CD4-positive, alpha-beta T cell (primary cell): ENCODE measurements around the gene POLL. TPM values are rescaled to one million over a fixed set of nuclear protein-coding genes. Genes with fewer than 3 reads are reported as not detected.

Experiments used
- ATAC-seq: fragments of 200-7000 bp; cut with Tn5 transposase; one replicate; pipeline ENCODE4 v1.10.0; 2022; ENCODE audit warnings: mild to moderate bottlenecking; ENCODE audit not compliant: poor library complexity
- CTCF ChIA-PET: fragments of 350-600 bp; sonication (Branson Sonifier 250); formaldehyde crosslinking; loops from one replicate; lab custom pipeline; 2021; ENCODE audit warnings: antibody characterized with exemption, inconsistent platforms; lab: Charles Lee
- POLR2A ChIA-PET: fragments of 350-600 bp; sonication (Branson Sonifier 250); formaldehyde crosslinking; loops from one replicate; lab custom pipeline; 2021; ENCODE audit warnings: antibody characterized with exemption, inconsistent platforms; lab: Charles Lee
- DNase-seq, 14 experiments: peaks; one replicate each; pipeline ENCODE4 v3.0.0-alpha.2; 2013 to 2020; ENCODE audit warnings: mixed read lengths in 2 of 14
- H3K27ac ChIP-seq, 2 donors: one replicate each; pipeline versions ENCODE4 v1.5.1 to v1.7.0; 2013; ENCODE audit warnings: low read length in 2 of 2, low read depth in 1 of 2, mild to moderate bottlenecking in 1 of 2
- H3K27me3 ChIP-seq, 2 experiments: 1 replicate in 1 of 2; 2 replicates in 1 of 2; pipeline versions ENCODE4 v1.6.1 to v1.7.0; 2013; ENCODE audit warnings: low read length in 2 of 2, control low read depth in 1 of 2, mild to moderate bottlenecking in 1 of 2, moderate library complexity in 1 of 2; ENCODE audit not compliant: insufficient read depth in 2 of 2, control insufficient read depth in 1 of 2
- H3K36me3 ChIP-seq: one replicate; pipeline ENCODE4 v1.6.1; 2013; ENCODE audit warnings: low read length, control low read depth; ENCODE audit not compliant: insufficient read depth
- H3K4me1 ChIP-seq: one replicate; pipeline ENCODE4 v1.6.1; 2013; ENCODE audit warnings: low read length, control low read depth; ENCODE audit not compliant: insufficient read depth
- H3K4me3 ChIP-seq: one replicate; pipeline ENCODE4 v1.5.1; 2013; ENCODE audit warnings: mild to moderate bottlenecking, low read length, moderate library complexity
- H3K9me3 ChIP-seq, 2 experiments: 1 replicate in 1 of 2; 2 replicates in 1 of 2; pipeline versions ENCODE4 v1.6.1 to v1.7.0; 2013; ENCODE audit warnings: low read length in 2 of 2, mild to moderate bottlenecking in 2 of 2, control low read depth in 1 of 2, moderate library complexity in 1 of 2; ENCODE audit not compliant: control insufficient read depth in 1 of 2, insufficient read depth in 1 of 2
- H3K27ac Mint-ChIP-seq: one replicate; pipeline ENCODE4 v1.8.0; 2020; ENCODE audit warnings: mixed read lengths
- H3K27me3 Mint-ChIP-seq: one replicate; pipeline ENCODE4 v1.8.0; 2021; ENCODE audit warnings: mixed read lengths
- H3K36me3 Mint-ChIP-seq: one replicate; pipeline ENCODE4 v1.8.0; 2021; ENCODE audit warnings: low read depth, mixed read lengths
- H3K4me1 Mint-ChIP-seq: one replicate; pipeline ENCODE4 v1.8.0; 2021; ENCODE audit warnings: low read depth, mixed read lengths
- H3K4me3 Mint-ChIP-seq: one replicate; pipeline ENCODE4 v1.8.0; 2020; ENCODE audit warnings: mild to moderate bottlenecking, mixed read lengths
- H3K9me3 Mint-ChIP-seq: one replicate; pipeline ENCODE4 v1.8.0; 2020; ENCODE audit warnings: mixed read lengths
- CTCF ChIP-seq: fragments of 200-600 bp; IDR thresholded peaks from one replicate; pipeline ENCODE4 v1.8.0; 2022; ENCODE audit warnings: antibody characterized with exemption, mild to moderate bottlenecking
- intact Hi-C, 2 experiments: fragments of 100-400 bp; cut with DNase I in 1 of 2; cut with micrococcal nuclease in 1 of 2; formaldehyde crosslinking; loops; one replicate each; pipeline versions ENCODE4 v1.15.1 to v1.9.0; 2023 to 2025; cut with DNase I, micrococcal nuclease
- total RNA-seq, 174 experiments: library from RNA in 2 of 174; stranded (reverse) in 2 of 174; gene quantifications; one replicate each; pipeline ENCODE4 v1.2.3 and lab custom pipeline; 2021 to 2026

Gene POLL
- total RNA-seq, 2 experiments from 2014 or later: 23.3 to 24.3 TPM

DNA sequence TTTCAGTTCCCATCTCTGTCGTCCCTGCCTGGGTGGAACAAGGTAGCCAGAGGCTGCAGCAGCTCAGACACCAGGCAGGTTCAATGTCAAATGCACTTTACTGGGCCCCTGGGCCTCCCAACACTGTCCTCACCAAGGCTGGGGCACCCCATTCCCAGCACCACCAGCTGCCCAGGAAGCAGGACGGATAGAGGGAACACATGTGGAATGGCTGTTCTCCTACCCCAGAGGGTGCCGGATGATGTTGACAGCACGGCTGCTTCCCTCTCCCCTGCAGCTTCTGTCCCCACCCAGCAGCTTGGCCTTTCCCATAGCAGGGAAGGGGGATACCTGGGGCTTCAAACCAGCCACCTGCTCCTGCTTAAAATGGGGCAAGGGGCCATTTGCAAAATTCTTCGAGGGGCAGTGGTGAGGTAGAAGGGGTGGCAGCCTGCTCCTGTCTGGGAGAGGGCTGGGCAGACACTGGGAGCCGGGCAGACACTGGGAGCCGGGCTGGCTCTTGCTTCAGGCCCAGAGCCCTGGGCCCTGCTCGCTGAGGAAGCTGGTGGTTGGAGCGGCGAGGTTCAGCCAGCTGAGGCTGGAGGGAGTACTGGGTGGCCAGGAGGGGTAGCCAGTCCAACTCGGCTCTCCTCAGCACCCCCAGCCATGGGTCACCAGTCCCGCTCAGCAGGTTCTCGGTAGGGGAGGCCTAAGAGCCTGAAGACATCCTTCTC is 9.1 kb downstream of the POLL start:
- TF ChIP-seq CTCF: no peak
- DNase-seq (no peak), ATAC-seq (no peak)
- POLR2A ChIA-PET: interaction anchor here (1.4 kb wide), 1 partner anchor 9 kb away, joined by 8 read pairs; the partner anchor contains the start of genes DPCD and POLL
- intact Hi-C loops: no loop called here
- Histone ChIP-seq H3K36me3 (peaks cover 59% of the 10 kb centered on the region), H3K27me3 (no peaks in the 10 kb centered on the region), H3K9me3 (no peaks in the 10 kb centered on the region), H3K4me1 (no peaks in the 10 kb centered on the region), H3K27ac (no peak overlapping the region), H3K4me3 (no peak overlapping the region)
- no peak overlapping the region for H3K27ac Mint-ChIP-seq
- no peaks in the 10 kb centered on the region for H3K4me1 Mint-ChIP-seq
- H3K36me3 Mint-ChIP-seq: peaks cover 47% of the 10 kb centered on the region
- no peaks in the 10 kb centered on the region for H3K9me3 Mint-ChIP-seq
- no peaks in the 10 kb centered on the region for H3K27me3 Mint-ChIP-seq
- CTCF ChIA-PET: no interaction called here
- no peak overlapping the region for H3K4me3 Mint-ChIP-seq

DNA sequence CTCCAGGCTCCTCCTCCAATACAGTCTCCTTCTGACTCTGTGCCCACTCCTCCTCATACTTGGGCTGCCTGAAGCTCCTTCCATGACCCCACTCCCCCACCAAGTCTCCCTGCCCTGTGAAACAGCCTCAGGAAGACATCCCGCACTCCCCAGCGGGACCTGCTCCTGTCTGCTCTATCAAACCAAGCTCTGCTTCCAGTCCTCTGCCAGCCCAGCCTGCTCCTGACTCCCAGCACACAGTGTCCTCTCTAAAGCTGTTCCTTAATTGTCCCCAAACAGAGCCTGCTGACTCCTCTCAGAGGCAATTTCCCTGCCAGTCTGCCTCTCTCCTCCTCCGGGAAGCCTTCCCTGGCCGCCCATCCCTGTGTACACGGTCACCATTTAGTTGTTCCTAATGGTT is 9.9 kb downstream of the POLL start:
- TF ChIP-seq CTCF: no peak
- ATAC-seq (no peak), DNase-seq (no peak)
- Histone ChIP-seq H3K36me3 (peaks cover 51% of the 10 kb centered on the region), H3K9me3 (peaks cover 0 to 4% of the 10 kb centered on the region in 2 experiments), H3K27ac (no peak overlapping the region), H3K4me3 (no peak overlapping the region), H3K4me1 (no peaks in the 10 kb centered on the region), H3K27me3 (no peaks in the 10 kb centered on the region)
- H3K27ac Mint-ChIP-seq: no peak overlapping the region
- no peaks in the 10 kb centered on the region for H3K4me1 Mint-ChIP-seq
- ChIA-PET POLR2A (interaction anchor here (1.4 kb wide), 1 partner anchor 10 kb away, joined by 8 read pairs; the partner anchor contains the start of genes DPCD and POLL), CTCF (no interaction called here)
- intact Hi-C loops: no loop called here
- H3K9me3 Mint-ChIP-seq: no peaks in the 10 kb centered on the region
- H3K27me3 Mint-ChIP-seq: no peaks in the 10 kb centered on the region
- H3K4me3 Mint-ChIP-seq: no peak overlapping the region
- H3K36me3 Mint-ChIP-seq: peaks cover 39% of the 10 kb centered on the region

DNA sequence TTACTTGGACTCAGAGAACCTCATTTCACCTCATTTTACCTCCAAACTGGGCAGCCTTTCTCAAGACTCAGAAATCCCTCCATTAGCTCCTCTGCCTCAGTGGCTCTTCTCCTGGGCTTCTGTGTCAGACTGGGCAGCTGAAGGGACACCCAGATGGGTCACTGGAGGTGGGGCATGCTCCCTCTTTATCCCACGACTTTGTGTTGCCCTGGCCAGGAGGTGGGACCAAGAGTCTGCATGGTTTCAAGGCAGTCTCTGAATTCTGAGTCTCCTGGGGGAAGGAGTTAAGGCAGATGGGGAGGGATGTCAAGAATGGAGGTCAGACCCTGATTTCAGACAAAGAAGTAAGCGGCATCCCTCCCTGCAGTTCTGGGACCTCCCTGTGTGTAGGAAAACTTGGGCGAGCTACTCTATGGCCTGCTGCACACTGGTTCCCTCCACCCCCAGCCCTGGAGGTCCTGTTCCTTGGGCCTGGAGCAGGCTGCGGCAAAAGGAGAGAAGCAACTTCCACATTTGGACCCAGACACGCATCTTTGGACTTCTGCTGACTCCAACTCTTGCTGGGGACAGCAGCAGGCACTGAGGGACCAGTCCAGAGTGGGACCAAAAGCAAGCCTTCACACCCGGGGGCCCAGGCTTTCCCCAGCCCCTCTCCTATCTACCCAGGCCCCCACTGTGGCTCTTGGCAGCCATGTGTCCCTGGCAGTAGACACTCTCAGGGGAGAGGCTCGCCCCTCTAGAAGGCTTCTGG is 10.8 kb downstream of the POLL start:
- no peak for ATAC-seq
- Histone ChIP-seq H3K9me3 (peaks cover 0 to 8% of the 10 kb centered on the region in 2 experiments), H3K4me1 (no peaks in the 10 kb centered on the region), H3K27ac (no peak overlapping the region), H3K4me3 (no peak overlapping the region), H3K27me3 (no peaks in the 10 kb centered on the region), H3K36me3 (peaks cover 43% of the 10 kb centered on the region)
- Mint-ChIP-seq H3K4me3 (no peak overlapping the region), H3K4me1 (no peaks in the 10 kb centered on the region), H3K36me3 (peaks cover 35% of the 10 kb centered on the region), H3K9me3 (no peaks in the 10 kb centered on the region), H3K27me3 (no peaks in the 10 kb centered on the region), H3K27ac (no peak overlapping the region)
- intact Hi-C loops: no loop called here
- no peak for DNase-seq
- CTCF ChIA-PET: interaction anchor here (2.0 kb wide), 1 partner anchor 435 kb away, joined by 7 read pairs; no protein-coding TSS in a partner anchor
- TF ChIP-seq CTCF: no peak
- POLR2A ChIA-PET: no interaction called here
